Mesendoderm (in vitro differentiated cells): ENCODE data around the gene NTS.

Experiments
- DNase-seq: peaks from one replicate; pipeline ENCODE4 v3.0.0; 2013
- H2AK5ac ChIP-seq: 2 replicates; pipeline ENCODE4 v1.6.1; 2013; ENCODE audit warnings: low read length, inconsistent platforms
- H2BK120ac ChIP-seq: 2 replicates; pipeline ENCODE4 v1.6.1; 2013; ENCODE audit warnings: low read depth, mild to moderate bottlenecking, low read length, moderate library complexity, mixed read lengths
- H2BK15ac ChIP-seq: replicated peaks from 2 replicates; pipeline ENCODE4 v1.6.1; 2013; ENCODE audit warnings: low read depth, mild to moderate bottlenecking, moderate library complexity
- H2BK5ac ChIP-seq: 2 replicates; pipeline ENCODE4 v1.6.1; 2013; ENCODE audit warnings: low read length, inconsistent platforms
- H3K18ac ChIP-seq: 2 replicates; pipeline ENCODE4 v1.6.1; 2013; ENCODE audit warnings: mild to moderate bottlenecking, low read length, mixed read lengths
- H3K23ac ChIP-seq: one replicate; pipeline ENCODE4 v1.6.1; 2013; ENCODE audit warnings: low read length
- H3K27ac ChIP-seq: 2 replicates; pipeline ENCODE4 v1.5.1; 2013; ENCODE audit warnings: low read depth, mild to moderate bottlenecking, inconsistent platforms, low read length, moderate library complexity
- H3K27me3 ChIP-seq: 2 replicates; pipeline ENCODE4 v1.6.1; 2013; ENCODE audit warnings: low read length, control low read depth, mild to moderate bottlenecking, inconsistent platforms; ENCODE audit not compliant: insufficient read depth, poor library complexity
- H3K36me3 ChIP-seq: 2 replicates; pipeline ENCODE4 v1.6.1; 2013; ENCODE audit warnings: low read length, inconsistent platforms; ENCODE audit not compliant: control insufficient read depth, insufficient read depth
- H3K4ac ChIP-seq: one replicate; pipeline ENCODE4 v1.6.1; 2013; ENCODE audit warnings: low read depth, mild to moderate bottlenecking, low read length, moderate library complexity
- H3K4me1 ChIP-seq: 2 replicates; pipeline ENCODE4 v1.6.1; 2013; ENCODE audit warnings: low read depth, low read length, inconsistent platforms; ENCODE audit not compliant: control insufficient read depth
- H3K4me2 ChIP-seq: 2 replicates; pipeline ENCODE4 v1.6.1; 2013; ENCODE audit warnings: low read length
- H3K4me3 ChIP-seq: 2 replicates; pipeline ENCODE4 v1.5.1; 2013; ENCODE audit warnings: mild to moderate bottlenecking, low read length
- H3K56ac ChIP-seq: one replicate; pipeline ENCODE4 v1.6.1; 2013; ENCODE audit warnings: low read length
- H3K79me1 ChIP-seq: 2 replicates; pipeline ENCODE4 v1.6.1; 2013; ENCODE audit warnings: low read length, inconsistent platforms
- H3K79me2 ChIP-seq: 2 replicates; pipeline ENCODE4 v1.6.1; 2013; ENCODE audit warnings: mild to moderate bottlenecking, low read length; ENCODE audit not compliant: control insufficient read depth, insufficient read depth
- H3K9ac ChIP-seq: 2 replicates; pipeline ENCODE4 v1.6.1; 2013; ENCODE audit warnings: low read length, inconsistent platforms
- H4K5ac ChIP-seq: one replicate; pipeline ENCODE4 v1.6.1; 2013; ENCODE audit warnings: low read length
- H4K8ac ChIP-seq: one replicate; pipeline ENCODE4 v1.6.1; 2013; ENCODE audit warnings: low read depth, mild to moderate bottlenecking, control low read depth, low read length, moderate library complexity
- WGBS: extraction: QIAGEN DNeasy Blood & Tissue Kit; methylation state at CpG from one replicate; pipeline ENCODE4 v1.1.7; 2013; ENCODE audit warnings: low lambda C conversion rate, missing lambda C conversion rate; ENCODE audit not compliant: insufficient coverage; ENCODE audit errors: extremely low coverage; 5-methylcytosine and 5-hydroxymethylcytosine counted together

The NTS gene

GRCh38 chr12:85877459-85877858, 3.4 kb downstream of the NTS start:
- H2BK5ac ChIP-seq: no peak overlapping the region
- H4K8ac ChIP-seq: no peak overlapping the region
- no peaks in the 10 kb centered on the region for H3K4me1 ChIP-seq
- H3K4ac ChIP-seq: no peak overlapping the region
- H3K56ac ChIP-seq: no peak overlapping the region
- no peaks in the 10 kb centered on the region for H3K79me1 ChIP-seq
- H3K23ac ChIP-seq: no peak overlapping the region
- H3K18ac ChIP-seq: no peak overlapping the region
- DNase-seq: no peak
- H4K5ac ChIP-seq: no peak overlapping the region
- no peak overlapping the region for H2BK120ac ChIP-seq
- no peak overlapping the region for H2AK5ac ChIP-seq
- no peak overlapping the region for H3K9ac ChIP-seq
- H2BK15ac ChIP-seq: no peak overlapping the region
- no peaks in the 10 kb centered on the region for H3K27me3 ChIP-seq
- H3K36me3 ChIP-seq: no peaks in the 10 kb centered on the region
- no CpG with 5 or more reads among the region's 3 CpGs for WGBS
- H3K27ac ChIP-seq: no peak overlapping the region
- no peak overlapping the region for H3K4me3 ChIP-seq
- H3K4me2 ChIP-seq: peak overlapping the region; percentile 1
- H3K79me2 ChIP-seq: peaks cover 7% of the 10 kb centered on the region

- H2AK5ac ChIP-seq: no peak overlapping the region
- no peak overlapping the region for H3K23ac ChIP-seq
- no peak overlapping the region for H3K4me3 ChIP-seq
- H3K18ac ChIP-seq: no peak overlapping the region
- no peak overlapping the region for H3K4me2 ChIP-seq
- DNase-seq: no peak
- H3K4ac ChIP-seq: no peak overlapping the region
- no peak overlapping the region for H3K56ac ChIP-seq
- no peak overlapping the region for H4K5ac ChIP-seq
- H3K27ac ChIP-seq: no peak overlapping the region
- H4K8ac ChIP-seq: no peak overlapping the region
- H3K79me1 ChIP-seq: no peaks in the 10 kb centered on the region
- H2BK5ac ChIP-seq: no peak overlapping the region
- no peaks in the 10 kb centered on the region for H3K4me1 ChIP-seq
- H3K27me3 ChIP-seq: no peaks in the 10 kb centered on the region
- no peak overlapping the region for H3K9ac ChIP-seq
- H2BK15ac ChIP-seq: no peak overlapping the region
- H3K36me3 ChIP-seq: no peaks in the 10 kb centered on the region
- H2BK120ac ChIP-seq: no peak overlapping the region
- H3K79me2 ChIP-seq: no peaks in the 10 kb centered on the region
These were observed 9.7 kb downstream of the NTS start for GRCh38 chr12:85883763-85884162.

GRCh38 chr12:85894653-85895052, 20.6 kb downstream of the NTS start:
- Histone ChIP-seq H3K27ac (no peak overlapping the region), H3K27me3 (no peaks in the 10 kb centered on the region), H3K18ac (no peak overlapping the region), H3K4me3 (no peak overlapping the region), H4K5ac (no peak overlapping the region), H2BK120ac (no peak overlapping the region), H4K8ac (no peak overlapping the region), H3K79me1 (no peaks in the 10 kb centered on the region), H3K79me2 (no peaks in the 10 kb centered on the region), H3K36me3 (no peaks in the 10 kb centered on the region), H2AK5ac (no peak overlapping the region), H2BK15ac (no peak overlapping the region), H3K56ac (no peak overlapping the region), H3K4me1 (no peaks in the 10 kb centered on the region), H2BK5ac (no peak overlapping the region), H3K9ac (no peak overlapping the region), H3K23ac (no peak overlapping the region), H3K4me2 (no peak overlapping the region), H3K4ac (no peak overlapping the region)
- no peak for DNase-seq

GRCh38 chr12:85920324-85920947, 46.3 kb downstream of the NTS start:
- Histone ChIP-seq H3K9ac (no peak overlapping the region), H4K5ac (no peak overlapping the region), H3K79me1 (no peaks in the 10 kb centered on the region), H2AK5ac (no peak overlapping the region), H3K27ac (no peak overlapping the region), H2BK15ac (no peak overlapping the region), H2BK5ac (no peak overlapping the region), H3K56ac (no peak overlapping the region), H4K8ac (no peak overlapping the region), H3K18ac (no peak overlapping the region), H3K23ac (no peak overlapping the region), H2BK120ac (no peak overlapping the region), H3K27me3 (no peaks in the 10 kb centered on the region), H3K4me1 (no peaks in the 10 kb centered on the region), H3K4ac (no peak overlapping the region), H3K36me3 (no peaks in the 10 kb centered on the region), H3K79me2 (no peaks in the 10 kb centered on the region), H3K4me2 (no peak overlapping the region), H3K4me3 (no peak overlapping the region)
- no CpG with 5 or more reads among the region's 3 CpGs for WGBS
- peak; percentile 55 for DNase-seq

GRCh38 chr12:85923767-85924331, 49.8 kb downstream of the NTS start:
- peak; percentile 33 for DNase-seq
- H3K4me2 ChIP-seq: no peak overlapping the region

GRCh38 chr12:85927166-85927565, 53.1 kb downstream of the NTS start:
- H3K4ac ChIP-seq: no peak overlapping the region
- H3K79me2 ChIP-seq: no peaks in the 10 kb centered on the region
- H2AK5ac ChIP-seq: no peak overlapping the region
- no peak overlapping the region for H2BK15ac ChIP-seq
- no peak overlapping the region for H3K9ac ChIP-seq
- H4K5ac ChIP-seq: no peak overlapping the region
- H3K56ac ChIP-seq: no peak overlapping the region
- H2BK120ac ChIP-seq: peak overlapping the region; percentile 45
- no peak overlapping the region for H3K23ac ChIP-seq
- no peak overlapping the region for H3K18ac ChIP-seq
- no peak overlapping the region for H4K8ac ChIP-seq
- no peak overlapping the region for H3K4me2 ChIP-seq
- no peak for DNase-seq
- no peak overlapping the region for H3K27ac ChIP-seq
- H3K36me3 ChIP-seq: no peaks in the 10 kb centered on the region
- H3K79me1 ChIP-seq: no peaks in the 10 kb centered on the region
- H2BK5ac ChIP-seq: peak overlapping the region; percentile 16
- no peaks in the 10 kb centered on the region for H3K27me3 ChIP-seq
- no peak overlapping the region for H3K4me3 ChIP-seq
- no peaks in the 10 kb centered on the region for H3K4me1 ChIP-seq

More at GRCh38 chr12:85923767-85924331, 49.8 kb downstream of the NTS start:
- Histone ChIP-seq H3K36me3 (no peaks in the 10 kb centered on the region), H4K5ac (no peak overlapping the region), H3K4me3 (no peak overlapping the region), H3K4me1 (no peaks in the 10 kb centered on the region), H3K27me3 (no peaks in the 10 kb centered on the region), H3K56ac (no peak overlapping the region), H2BK120ac (no peak overlapping the region), H3K4ac (no peak overlapping the region), H3K9ac (no peak overlapping the region), H2AK5ac (no peak overlapping the region), H3K18ac (no peak overlapping the region), H3K79me1 (no peaks in the 10 kb centered on the region), H3K79me2 (no peaks in the 10 kb centered on the region), H2BK15ac (no peak overlapping the region), H4K8ac (no peak overlapping the region), H3K27ac (no peak overlapping the region), H3K23ac (no peak overlapping the region), H2BK5ac (no peak overlapping the region)
- 100% methylated on average over 1 of the region's 1 CpG for WGBS
